Endothelial cell (in vitro differentiated cells): ENCODE data around the gene FBXO10. TPM values are rescaled to one million over a fixed set of nuclear protein-coding genes. Genes with fewer than 3 reads are reported as not detected.
"Not testable (repeated sequence)": the region's sequence is repeated elsewhere in the genome, so short reads cannot be mapped to it uniquely, and the experiment has no call there.

Experiments
- DNase-seq: peaks from one replicate; pipeline ENCODE4 v3.0.0; 2021; ENCODE audit warnings: low spot score
- H3K27ac Mint-ChIP-seq: one replicate; pipeline ENCODE4 v1.8.0; 2021; ENCODE audit warnings: mixed read lengths, inconsistent platforms; ENCODE audit not compliant: unreplicated experiment
- H3K27me3 Mint-ChIP-seq: one replicate; pipeline ENCODE4 v1.8.0; 2021; ENCODE audit warnings: mild to moderate bottlenecking, moderate library complexity, mixed read lengths, inconsistent platforms; ENCODE audit not compliant: unreplicated experiment
- H3K36me3 Mint-ChIP-seq: one replicate; pipeline ENCODE4 v1.8.0; 2021; ENCODE audit warnings: mild to moderate bottlenecking, low read depth, mixed read lengths, inconsistent platforms; ENCODE audit not compliant: unreplicated experiment
- H3K4me1 Mint-ChIP-seq: one replicate; pipeline ENCODE4 v1.8.0; 2021; ENCODE audit warnings: mild to moderate bottlenecking, mixed read lengths, inconsistent platforms; ENCODE audit not compliant: unreplicated experiment
- H3K4me3 Mint-ChIP-seq: one replicate; pipeline ENCODE4 v1.8.0; 2021; ENCODE audit warnings: mild to moderate bottlenecking, mixed read lengths, inconsistent platforms; ENCODE audit not compliant: unreplicated experiment
- H3K9me3 Mint-ChIP-seq: one replicate; pipeline ENCODE4 v1.8.0; 2021; ENCODE audit warnings: mixed read lengths, inconsistent platforms; ENCODE audit not compliant: unreplicated experiment
- CTCF ChIP-seq: fragments of 200-600 bp; sonication (generic); IDR thresholded peaks from one replicate; pipeline ENCODE4 v1.5.0; 2021; ENCODE audit warnings: antibody characterized with exemption; ENCODE audit not compliant: unreplicated experiment
- total RNA-seq: library from RNA; stranded (reverse); fragmentation: NEBNext Ultra II Directional; extraction: Animal tissue kit (Norgen Biotek cat#: 25700); gene quantifications from one replicate; pipeline ENCODE4 v1.2.1, GENCODE V29; 2021; ENCODE audit not compliant: unreplicated experiment

The FBXO10 gene
- total RNA-seq, 1 donor from 2014 or later, result 24.2 TPM

- DNase-seq, result no peak
- no peaks in the 10 kb centered on the region for H3K36me3 Mint-ChIP-seq
- H3K27me3 Mint-ChIP-seq, result peaks cover 4% of the 10 kb centered on the region
- TF ChIP-seq CTCF, result no peak
- H3K9me3 Mint-ChIP-seq, result no peaks in the 10 kb centered on the region
- peaks cover 10% of the 10 kb centered on the region for H3K4me1 Mint-ChIP-seq
- no peak overlapping the region for H3K27ac Mint-ChIP-seq
- no peak overlapping the region for H3K4me3 Mint-ChIP-seq
Observed at GRCh38 chr9:37609735-37610397, 33.7 kb upstream of the FBXO10 start.

- H3K27ac Mint-ChIP-seq, result no peak overlapping the region
- H3K4me1 Mint-ChIP-seq, result peaks cover 10% of the 10 kb centered on the region
- no peaks in the 10 kb centered on the region for H3K9me3 Mint-ChIP-seq
- H3K4me3 Mint-ChIP-seq, result no peak overlapping the region
- no peak for TF ChIP-seq CTCF
- H3K36me3 Mint-ChIP-seq, result no peaks in the 10 kb centered on the region
- peaks cover 4% of the 10 kb centered on the region for H3K27me3 Mint-ChIP-seq
- DNase-seq, result no peak
Observed at GRCh38 chr9:37608250-37608649, 32.1 kb upstream of the FBXO10 start.

GRCh38 chr9:37604296-37604695 lies 28.1 kb upstream of the FBXO10 start:
- H3K4me1 Mint-ChIP-seq, result peaks cover 3% of the 10 kb centered on the region
- H3K27ac Mint-ChIP-seq, result no peak overlapping the region
- no peaks in the 10 kb centered on the region for H3K36me3 Mint-ChIP-seq
- no peak for TF ChIP-seq CTCF
- no peak for DNase-seq
- H3K4me3 Mint-ChIP-seq, result no peak overlapping the region
- H3K9me3 Mint-ChIP-seq, result no peaks in the 10 kb centered on the region
- peaks cover 4% of the 10 kb centered on the region for H3K27me3 Mint-ChIP-seq

- Mint-ChIP-seq H3K27ac (no peak overlapping the region), H3K4me1 (no peaks in the 10 kb centered on the region), H3K36me3 (no peaks in the 10 kb centered on the region), H3K9me3 (no peaks in the 10 kb centered on the region), H3K4me3 (no peak overlapping the region), H3K27me3 (peaks cover 2% of the 10 kb centered on the region)
- no peak for TF ChIP-seq CTCF
- no peak for DNase-seq
Observed at GRCh38 chr9:37602817-37603216, 26.6 kb upstream of the FBXO10 start.

- not testable (repeated sequence) for DNase-seq, H3K27me3 Mint-ChIP-seq, H3K9me3 Mint-ChIP-seq, H3K27ac Mint-ChIP-seq, H3K4me3 Mint-ChIP-seq, H3K36me3 Mint-ChIP-seq, H3K4me1 Mint-ChIP-seq
Observed at GRCh38 chr9:37602061-37602460, 25.9 kb upstream of the FBXO10 start.
